C1 segment of cervical spinal cord (tissue), 14 donors: ENCODE measurements around the gene C2orf66.

Experiments
- DNase-seq, 14 donors: peaks; one replicate each; lab custom pipeline; 2025; lab: John Stamatoyannopoulos, UW

Gene C2orf66

DNA sequence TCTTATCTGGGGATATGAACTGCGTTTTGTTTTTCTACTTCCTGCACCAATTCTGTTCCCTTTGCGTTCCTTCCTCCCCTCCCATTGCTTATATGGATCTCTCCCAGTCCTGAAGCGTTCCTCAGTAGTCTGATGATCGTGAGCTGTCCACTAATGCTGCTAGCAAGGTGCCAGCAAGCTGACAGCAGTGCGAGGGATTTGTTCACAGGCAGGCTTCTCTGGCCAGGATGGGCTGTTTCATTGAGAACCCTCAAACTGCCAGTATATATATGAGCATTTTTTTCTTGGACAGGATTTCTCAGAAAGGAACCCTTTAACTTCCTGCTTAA lies 49.8 kb downstream of the C2orf66 start:
- DNase-seq, result no peak

DNA sequence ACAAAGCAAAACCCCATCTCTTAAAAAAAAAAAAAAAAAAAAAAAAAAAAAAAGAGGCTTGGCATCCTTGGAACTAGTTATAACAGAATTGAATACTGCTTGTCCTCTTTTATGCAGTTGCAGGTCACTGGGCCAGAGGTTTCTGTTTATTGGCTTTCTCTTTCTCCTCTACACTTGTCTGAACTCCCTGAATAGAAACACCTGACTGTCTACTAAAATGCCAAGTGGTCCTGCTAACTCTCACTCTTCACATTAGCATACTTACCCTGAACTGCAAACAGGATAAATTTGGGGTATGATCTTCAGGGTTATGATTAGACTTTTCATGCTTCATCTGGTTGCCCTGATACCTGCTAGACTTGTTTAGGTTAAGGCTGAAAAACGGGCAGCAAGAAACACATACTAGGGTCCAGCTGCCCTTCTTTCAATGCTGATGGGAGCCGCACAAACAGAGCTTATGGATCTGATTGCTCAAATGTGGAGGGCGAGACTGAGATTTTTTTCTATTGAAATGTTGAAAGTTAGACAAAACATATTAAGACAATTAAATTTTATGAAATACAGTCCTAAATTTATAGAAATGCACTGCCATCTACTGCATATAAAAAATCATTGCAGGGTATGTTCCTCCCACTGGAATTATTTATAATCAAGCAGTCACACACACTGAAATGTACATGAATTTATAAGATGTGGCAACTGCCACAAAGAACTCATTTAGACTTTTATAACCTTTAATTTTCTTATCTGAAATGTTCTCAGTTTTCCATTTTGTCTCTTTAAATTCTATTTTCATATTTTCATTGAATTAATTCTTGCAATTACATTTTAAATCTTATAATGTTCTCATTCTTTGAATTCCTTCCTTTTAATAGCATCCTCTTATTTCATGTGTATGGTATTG lies 50.4 kb downstream of the C2orf66 start:
- DNase-seq, result no peak
